GM12878 (cell line): Measurements from ENCODE around the gene DARS1. TPM values are rescaled to one million over a fixed set of nuclear protein-coding genes. Genes with fewer than 3 reads are reported as not detected.

Source experiments
- ATAC-seq: fragments of 200-7000 bp; cut with Tn5 transposase; 3 replicates; pipeline ENCODE4 v1.9.1; 2020; ENCODE audit warnings: mild to moderate bottlenecking, moderate library complexity
- BruUV-seq: library from RNA; stranded (reverse); fragments of 400-500 nt; replicated peaks from 2 replicates; lab custom pipeline; 2021; lab: Mats Ljungman, UMichigan
- CTCF ChIA-PET: fragments of 300-600 bp; sonication (Branson Sonifier 250); formaldehyde crosslinking; extraction: SDS; loops from one replicate; lab custom pipeline; 2021; ENCODE audit warnings: inconsistent platforms; lab: Yijun Ruan, JAX
- POLR2A ChIA-PET: fragments of 350-600 bp; formaldehyde crosslinking; extraction: SDS; loops from one replicate; lab custom pipeline; 2021; ENCODE audit warnings: inconsistent platforms; lab: Charles Lee
- RAD21 ChIA-PET: fragments of 300-600 bp; sonication (Branson Sonifier 250); formaldehyde crosslinking; loops from one replicate; lab custom pipeline; 2023; ENCODE audit warnings: antibody characterized with exemption; ENCODE audit not compliant: unreplicated experiment; lab: Charles Lee
- SMC1A ChIA-PET: fragments of 300-600 bp; sonication (Branson Sonifier 250); formaldehyde crosslinking; loops from one replicate; lab custom pipeline; 2023; ENCODE audit not compliant: unreplicated experiment, uncharacterized antibody; lab: Charles Lee
- DNase-seq: peaks from one replicate; pipeline ENCODE4 v3.0.0-alpha.2; 2011; ENCODE audit warnings: low read depth, low spot score
- FAIRE-seq: peaks from 3 replicates; lab custom pipeline; 2011; peaks lifted over from hg19 to GRCh38; lab: Jason Lieb, UNC
- H2AFZ ChIP-seq: 2 replicates; pipeline ENCODE4 v1.6.0; 2011; ENCODE audit warnings: low read depth, low read length, control low read depth; ENCODE audit not compliant: control insufficient read depth
- H3K27ac ChIP-seq: 2 replicates; pipeline ENCODE4 v1.5.1; 2011; ENCODE audit warnings: control low read depth; ENCODE audit not compliant: control insufficient read depth, insufficient read depth
- H3K27me3 ChIP-seq, 2 experiments: replicated peaks in 1 of 2; 2 replicates each; pipeline versions ENCODE4 v1.6.0 to v1.6.1; 2011; ENCODE audit warnings: low read length in 1 of 2; ENCODE audit not compliant: control insufficient read depth in 2 of 2, insufficient read depth in 2 of 2
- H3K36me3 ChIP-seq, 2 experiments: 2 replicates each; pipeline ENCODE4 v1.5.1; 2011; ENCODE audit warnings: low read length in 1 of 2; ENCODE audit not compliant: control insufficient read depth in 2 of 2, insufficient read depth in 2 of 2
- H3K4me1 ChIP-seq: 2 replicates; pipeline ENCODE4 v1.6.1; 2011; ENCODE audit warnings: mild to moderate bottlenecking, low read length, moderate library complexity, mixed read lengths; ENCODE audit not compliant: control insufficient read depth, insufficient read depth
- H3K4me2 ChIP-seq: 2 replicates; pipeline ENCODE4 v1.6.0; 2011; ENCODE audit warnings: control low read depth; ENCODE audit not compliant: control insufficient read depth, insufficient read depth
- H3K4me3 ChIP-seq: fragments of 200-600 bp; sonication (generic); 2 replicates; pipeline ENCODE4 v1.5.1; 2016
- H3K79me2 ChIP-seq: 2 replicates; pipeline ENCODE4 v1.6.0; 2011; ENCODE audit warnings: low read length; ENCODE audit not compliant: control insufficient read depth, insufficient read depth
- H3K9ac ChIP-seq: 2 replicates; pipeline ENCODE4 v1.8.0; 2011; ENCODE audit warnings: low read length, control low read depth, mixed read lengths; ENCODE audit not compliant: control insufficient read depth, insufficient read depth
- H3K9me3 ChIP-seq: replicated peaks from 3 replicates; pipeline ENCODE4 v1.5.1; 2011; ENCODE audit warnings: mild to moderate bottlenecking, low read length; ENCODE audit not compliant: control insufficient read depth, insufficient read depth
- H4K20me1 ChIP-seq: 2 replicates; pipeline ENCODE4 v1.6.0; 2011; ENCODE audit not compliant: control insufficient read depth, insufficient read depth
- ATF7 ChIP-seq: fragments of 450-650 bp; IDR thresholded peaks from 2 replicates; pipeline ENCODE4 v1.6.1; 2016; ENCODE audit warnings: low read depth, mild to moderate bottlenecking
- BHLHE40 ChIP-seq, 2 experiments: fragments of 450-650 bp in 1 of 2; IDR thresholded peaks; 2 replicates each; pipeline ENCODE4 v1.6.1; 2011 to 2017; ENCODE audit warnings: low read depth in 2 of 2, borderline replicate concordance in 1 of 2, improper control_type of control experiment in 1 of 2, low read length in 1 of 2, mild to moderate bottlenecking in 1 of 2
- CREB1 ChIP-seq: IDR thresholded peaks from 2 replicates; pipeline ENCODE4 v1.6.1; 2012; ENCODE audit warnings: low read depth, mild to moderate bottlenecking, inconsistent platforms
- DPF2 ChIP-seq: fragments of 450-650 bp; IDR thresholded peaks from 2 replicates; pipeline ENCODE4 v1.6.1; 2017; ENCODE audit warnings: mild to moderate bottlenecking
- MEF2B ChIP-seq: fragments of 450-650 bp; IDR thresholded peaks from 2 replicates; pipeline ENCODE4 v1.6.1; 2018; ENCODE audit warnings: mild to moderate bottlenecking, moderate library complexity; ENCODE audit not compliant: partially characterized antibody, poor library complexity, severe bottlenecking
- MTA2 ChIP-seq: fragments of 450-650 bp; IDR thresholded peaks from 2 replicates; pipeline ENCODE4 v1.6.1; 2016; ENCODE audit warnings: low read depth, mild to moderate bottlenecking, moderate library complexity
- RELA ChIP-seq: fragments of 450-650 bp; IDR thresholded peaks from 2 replicates; pipeline ENCODE4 v1.8.0; 2014; ENCODE audit warnings: borderline replicate concordance; ENCODE audit not compliant: partially characterized antibody
- ZNF384 ChIP-seq: IDR thresholded peaks from 2 replicates; pipeline ENCODE4 v1.6.1; 2012; ENCODE audit warnings: low read depth, mild to moderate bottlenecking, low read length, improper control_type of control experiment, borderline replicate concordance
- WGBS: methylation state at CpG from one replicate; pipeline ENCODE4 v1.1.6; 2016; ENCODE audit warnings: low lambda C conversion rate; ENCODE audit not compliant: insufficient replicate concordance, insufficient coverage; ENCODE audit errors: missing lambda C conversion rate; 5-methylcytosine and 5-hydroxymethylcytosine counted together
- in situ Hi-C: fragments of 300-500 bp; cut with MboI; formaldehyde crosslinking; loops from 9 replicates; pipeline ENCODE4 v1.14.3; 2018; ENCODE audit warnings: mixed read lengths
- intact Hi-C: fragments of 100-400 bp; cut with micrococcal nuclease; formaldehyde crosslinking; loops from one replicate; pipeline ENCODE4 v1.14.2; 2022; ENCODE audit not compliant: unreplicated experiment
- polyA plus RNA-seq, 11 experiments: library from polyadenylated mRNA; depleted of rRNA in 4 of 11; unstranded in 6 of 11; stranded (reverse) in 5 of 11; fragments of >200 nt; fragmentation: Nextera tagmentation in 4 of 11; fragmentation: Illumina TruSeq in 1 of 11; extraction: Ambion mirVana in 4 of 11; extraction: Trizol in 1 of 11; gene quantifications; 1 replicate in 1 of 11; 2 replicates in 10 of 11; pipeline versions ENCODE4 v1.2.1 to v1.2.3, GENCODE V29; 2011 to 2016; ENCODE audit warnings: inconsistent platforms in 2 of 11, missing spikeins in 2 of 11, low read depth in 1 of 11
- total RNA-seq, 4 experiments: library from RNA; depleted of rRNA in 3 of 4; stranded (reverse); fragments of >200 nt in 3 of 4; fragmentation: Illumina TruSeq in 1 of 4; extraction: Trizol in 1 of 4; gene quantifications; 2 replicates each; pipeline versions ENCODE4 v1.2.1 to v1.2.3, GENCODE V29; 2013 to 2021
- TF ChIP-seq, protein P1 (sequence below): IDR thresholded peaks from 2 replicates; pipeline ENCODE4 v1.6.1; 2011; ENCODE audit warnings: borderline replicate concordance, low read depth, mild to moderate bottlenecking, moderate library complexity, low read length; ENCODE audit not compliant: insufficient read depth, poor library complexity, severe bottlenecking

The DARS1 gene
- total and polyA plus RNA-seq, 10 of the 15 experiments (the other 5 are each of a cell fraction or from before 2014, with no cell fraction given) = 91.0 to 387 (median 137) TPM

GRCh38 chr2:136034629-136035028, 49.2 kb upstream of the DARS1 start (continued):
- TF ChIP-seq, protein P1, sequence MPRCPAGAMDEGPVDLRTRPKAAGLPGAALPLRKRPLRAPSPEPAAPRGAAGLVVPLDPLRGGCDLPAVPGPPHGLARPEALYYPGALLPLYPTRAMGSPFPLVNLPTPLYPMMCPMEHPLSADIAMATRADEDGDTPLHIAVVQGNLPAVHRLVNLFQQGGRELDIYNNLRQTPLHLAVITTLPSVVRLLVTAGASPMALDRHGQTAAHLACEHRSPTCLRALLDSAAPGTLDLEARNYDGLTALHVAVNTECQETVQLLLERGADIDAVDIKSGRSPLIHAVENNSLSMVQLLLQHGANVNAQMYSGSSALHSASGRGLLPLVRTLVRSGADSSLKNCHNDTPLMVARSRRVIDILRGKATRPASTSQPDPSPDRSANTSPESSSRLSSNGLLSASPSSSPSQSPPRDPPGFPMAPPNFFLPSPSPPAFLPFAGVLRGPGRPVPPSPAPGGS = peak; percentile 26
- peak; percentile 19 for TF ChIP-seq RELA

DNA sequence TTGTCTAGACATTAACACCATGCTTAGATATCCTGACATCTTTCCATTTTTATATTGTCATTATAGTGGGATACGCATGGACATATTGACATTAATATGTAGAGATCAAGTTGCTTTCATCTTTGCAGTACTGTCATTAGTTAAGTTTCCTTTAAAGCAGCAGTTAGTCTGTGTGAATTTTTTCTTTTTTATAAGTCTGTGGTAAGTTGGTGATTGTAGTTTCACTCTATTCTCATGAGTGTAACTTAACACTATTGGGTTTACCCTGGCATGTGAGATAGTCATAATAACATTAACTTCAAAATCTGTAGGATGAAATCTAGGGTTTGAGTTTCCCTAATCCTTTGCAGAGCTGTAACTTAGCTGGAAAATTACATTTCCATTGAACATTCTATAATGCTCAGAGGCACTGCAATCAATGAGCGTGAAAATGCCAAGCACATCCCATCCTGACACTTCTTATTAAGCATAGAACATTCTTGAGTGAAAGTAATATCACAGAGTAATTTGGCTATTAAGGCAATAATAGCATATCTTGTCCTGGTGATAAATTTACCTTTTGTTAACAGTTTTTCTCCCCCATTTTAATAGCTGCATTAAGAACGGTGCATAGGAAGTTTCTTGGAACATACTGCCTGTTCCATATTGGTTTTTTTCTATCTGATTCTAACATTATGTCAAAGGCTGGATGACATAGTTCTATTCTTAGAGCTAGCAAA, 47.5 kb upstream of the DARS1 start:
- no TSS peak for BruUV-seq
- WGBS = 61% methylated on average over 3 of the region's 3 CpGs
- 0 out of 4 replicates have a peak, but pooled peaks cover 0 to 2% of the 10 kb centered on the region in 2 experiments for H3K27me3 ChIP-seq
- RAD21 ChIA-PET = interaction anchor here (0.9 to 13.8 kb wide), 14 partner anchors 8 to 345 kb away, joined by 3 to 348 read pairs (median 6); partner anchors contain the start of gene DARS1
- peaks cover 7% of the 10 kb centered on the region; the same call in 1 of the 2 replicates for H3K4me1 ChIP-seq
- H3K9me3 ChIP-seq = no peaks in the 10 kb centered on the region
- POLR2A ChIA-PET = interaction anchor here (0.5 to 5.5 kb wide), 9 partner anchors 9 to 351 kb away, joined by 3 to 50 read pairs (median 4); partner anchors contain the start of gene DARS1
- no peaks in the 10 kb centered on the region for H3K36me3 ChIP-seq
- ATAC-seq (no peak), DNase-seq (no peak), FAIRE-seq (no peak)
- SMC1A ChIA-PET = interaction anchor here (0.6 to 25.6 kb wide), 16 partner anchors 14 to 248 kb away, joined by 3 to 961 read pairs (median 4); no protein-coding TSS in a partner anchor
- no peaks in the 10 kb centered on the region for H3K79me2 ChIP-seq
- CTCF ChIA-PET = interaction anchor here (1.2 to 4.4 kb wide), 7 partner anchors 13 to 119 kb away, joined by 3 to 21 read pairs (median 5); no protein-coding TSS in a partner anchor
- TF ChIP-seq BHLHE40 (IDR thresholded peaks at IDR 0.05; ENCODE audit: borderline replicate concordance in 1 of 2, low read depth in 2 of 2, low read length in 1 of 2) (0 out of 4 replicates have a peak, but pooled peaks of 1 of the 2 experiments have one; percentile 4), ZNF384 (0 out of 2 replicates have a peak, but pooled peaks have one; percentile 7), ATF7 (no peak), CREB1 (no peak), DPF2 (no peak), MEF2B (peak; percentile 71), MTA2 (peak; percentile 29; the same call in 1 of the 2 replicates)
- no peaks in the 10 kb centered on the region for H4K20me1 ChIP-seq
- no peak overlapping the region for H2AFZ ChIP-seq
- H3K4me3 ChIP-seq = no peak overlapping the region
- intact Hi-C loops = no loop called here
- H3K4me2 ChIP-seq = no peak overlapping the region
- H3K27ac ChIP-seq = no peak overlapping the region
- no peak overlapping the region for H3K9ac ChIP-seq
- in situ Hi-C loops = no loop called here
